ENCODE data around the gene RAD51D.
"Not testable (repeated sequence)": the region's sequence is repeated elsewhere in the genome, so short reads cannot be mapped to it uniquely, and the experiment has no call there.

Gene RAD51D

GRCh38 chr17:35095741-35096140 is 23.9 kb downstream of the RAD51D start:
- Mint-ChIP-seq H3K4me1 (peaks cover 12% of the 10 kb centered on the region), H3K4me3 (no peak overlapping the region), H3K27ac (no peak overlapping the region), H3K27me3 (ENCODE audit: low read depth, poor library complexity) (peaks cover 3% of the 10 kb centered on the region), H3K36me3 (ENCODE audit: low read depth) (peaks cover 6% of the 10 kb centered on the region), H3K9me3 (no peaks in the 10 kb centered on the region)
- DNase-seq = no peak
- no peak for TF ChIP-seq CTCF (IDR thresholded peaks at IDR 0.05)

GRCh38 chr17:35094902-35095301 is 24.8 kb downstream of the RAD51D start:
- H3K4me1 Mint-ChIP-seq = peaks cover 9% of the 10 kb centered on the region
- no peak overlapping the region for H3K27ac Mint-ChIP-seq
- no peaks in the 10 kb centered on the region for H3K9me3 Mint-ChIP-seq
- no peak for TF ChIP-seq CTCF (IDR thresholded peaks at IDR 0.05)
- H3K4me3 Mint-ChIP-seq = no peak overlapping the region
- peaks cover 3% of the 10 kb centered on the region for H3K27me3 Mint-ChIP-seq (ENCODE audit: low read depth, poor library complexity)
- H3K36me3 Mint-ChIP-seq (ENCODE audit: low read depth) = no peaks in the 10 kb centered on the region
- DNase-seq = no peak

- H3K27me3 Mint-ChIP-seq (ENCODE audit: low read depth, poor library complexity) = peaks cover 15% of the 10 kb centered on the region
- H3K36me3 Mint-ChIP-seq (ENCODE audit: low read depth); H3K9me3 Mint-ChIP-seq; H3K27ac Mint-ChIP-seq; H3K4me3 Mint-ChIP-seq; DNase-seq: not testable (repeated sequence)
- H3K4me1 Mint-ChIP-seq = peaks cover 26% of the 10 kb centered on the region
Observed at GRCh38 chr17:35090707-35091106, 29.0 kb downstream of the RAD51D start.

GRCh38 chr17:35089586-35090296 is 29.9 kb downstream of the RAD51D start:
- Mint-ChIP-seq H3K4me1 (peaks cover 26% of the 10 kb centered on the region), H3K9me3 (no peaks in the 10 kb centered on the region), H3K27me3 (ENCODE audit: low read depth, poor library complexity) (peaks cover 15% of the 10 kb centered on the region), H3K36me3 (ENCODE audit: low read depth) (no peaks in the 10 kb centered on the region), H3K27ac (no peak overlapping the region), H3K4me3 (peak overlapping the region; percentile 75)
- DNase-seq = no peak
- no peak for TF ChIP-seq CTCF (IDR thresholded peaks at IDR 0.05)

GRCh38 chr17:35088881-35089585 is 30.6 kb downstream of the RAD51D start:
- peak; percentile 92 for DNase-seq
- Mint-ChIP-seq H3K4me3 (peak overlapping the region; percentile 88), H3K9me3 (no peaks in the 10 kb centered on the region), H3K4me1 (peaks cover 26% of the 10 kb centered on the region), H3K27me3 (ENCODE audit: low read depth, poor library complexity) (peaks cover 15% of the 10 kb centered on the region), H3K27ac (no peak overlapping the region), H3K36me3 (ENCODE audit: low read depth) (no peaks in the 10 kb centered on the region)
- peak; percentile 54 for TF ChIP-seq CTCF (IDR thresholded peaks at IDR 0.05)

- no peak overlapping the region for H3K27ac Mint-ChIP-seq
- no peaks in the 10 kb centered on the region for H3K36me3 Mint-ChIP-seq (ENCODE audit: low read depth)
- peaks cover 15% of the 10 kb centered on the region for H3K27me3 Mint-ChIP-seq (ENCODE audit: low read depth, poor library complexity)
- peak; percentile 54 for DNase-seq
- H3K9me3 Mint-ChIP-seq = no peaks in the 10 kb centered on the region
- peak overlapping the region; percentile 88 for H3K4me3 Mint-ChIP-seq
- peaks cover 26% of the 10 kb centered on the region for H3K4me1 Mint-ChIP-seq
- no peak for TF ChIP-seq CTCF (IDR thresholded peaks at IDR 0.05)
Observed at GRCh38 chr17:35088356-35088880, 31.2 kb downstream of the RAD51D start.

All from nephron progenitor cell (in vitro differentiated cells).